Nephron progenitor cell (in vitro differentiated cells): ENCODE results near the gene AK3.

ENCODE experiments used
- DNase-seq: peaks from one replicate; pipeline ENCODE4 v3.0.0; 2021
- H3K27ac Mint-ChIP-seq: 2 replicates; pipeline ENCODE4 v1.8.0; 2021; ENCODE audit warnings: mild to moderate bottlenecking, moderate library complexity, mixed read lengths
- H3K27me3 Mint-ChIP-seq: 2 replicates; pipeline ENCODE4 v1.8.0; 2021; ENCODE audit warnings: mild to moderate bottlenecking, low read depth, mixed read lengths; ENCODE audit not compliant: poor library complexity
- H3K36me3 Mint-ChIP-seq: 2 replicates; pipeline ENCODE4 v1.8.0; 2021; ENCODE audit warnings: low read depth, mixed read lengths
- H3K4me1 Mint-ChIP-seq: 2 replicates; pipeline ENCODE4 v1.8.0; 2021; ENCODE audit warnings: mixed read lengths
- H3K4me3 Mint-ChIP-seq: 2 replicates; pipeline ENCODE4 v1.8.0; 2021; ENCODE audit warnings: mild to moderate bottlenecking, moderate library complexity, mixed read lengths
- H3K9me3 Mint-ChIP-seq: 2 replicates; pipeline ENCODE4 v1.8.0; 2021; ENCODE audit warnings: mild to moderate bottlenecking, moderate library complexity, mixed read lengths
- TF ChIP-seq, protein P1 (sequence below): fragments of 200-600 bp; sonication (generic); IDR thresholded peaks from 2 replicates; pipeline ENCODE4 v1.5.0; 2021; ENCODE audit warnings: antibody characterized with exemption

Gene AK3

DNA sequence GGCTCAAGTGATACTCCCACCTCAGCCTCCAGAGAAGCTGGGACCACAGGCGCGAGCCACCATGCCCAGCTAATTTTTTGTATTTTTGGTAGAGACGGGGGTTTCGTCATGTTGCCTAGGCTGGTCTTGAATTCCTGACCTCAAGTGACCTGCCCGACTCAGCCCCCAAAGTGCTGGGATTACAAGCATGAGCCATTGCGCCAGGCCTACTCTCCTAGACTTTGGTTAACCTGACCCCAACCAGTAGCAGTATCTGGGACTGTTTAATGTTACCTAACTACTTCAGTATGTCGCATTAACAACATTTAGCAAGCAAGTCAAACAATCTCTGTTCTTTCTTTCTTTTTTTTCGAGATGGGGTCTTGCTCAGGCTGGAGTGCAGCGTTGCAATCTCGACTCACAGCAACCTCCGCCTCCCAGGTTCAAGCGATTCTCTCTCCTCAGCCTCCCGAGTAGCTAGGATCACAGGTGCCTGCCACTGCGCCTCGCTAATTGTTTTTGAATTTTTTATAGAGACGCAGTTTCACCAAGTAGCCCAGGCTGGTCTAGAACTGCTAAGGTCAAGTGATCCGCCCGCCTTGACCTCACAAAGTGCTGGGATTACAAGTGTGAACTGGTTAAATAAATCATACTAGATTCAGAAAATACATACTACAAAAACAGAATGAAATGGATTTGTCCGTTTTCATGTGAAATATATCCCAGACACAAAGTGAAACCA, 2.0 kb downstream of the AK3 start:
- Mint-ChIP-seq H3K4me3 (peak overlapping the region; percentile 93), H3K27me3 (peaks cover 2% of the 10 kb centered on the region), H3K27ac (no peak overlapping the region), H3K4me1 (peaks cover 31% of the 10 kb centered on the region), H3K36me3 (peaks cover 26% of the 10 kb centered on the region), H3K9me3 (no peaks in the 10 kb centered on the region)
- TF ChIP-seq, protein P1, sequence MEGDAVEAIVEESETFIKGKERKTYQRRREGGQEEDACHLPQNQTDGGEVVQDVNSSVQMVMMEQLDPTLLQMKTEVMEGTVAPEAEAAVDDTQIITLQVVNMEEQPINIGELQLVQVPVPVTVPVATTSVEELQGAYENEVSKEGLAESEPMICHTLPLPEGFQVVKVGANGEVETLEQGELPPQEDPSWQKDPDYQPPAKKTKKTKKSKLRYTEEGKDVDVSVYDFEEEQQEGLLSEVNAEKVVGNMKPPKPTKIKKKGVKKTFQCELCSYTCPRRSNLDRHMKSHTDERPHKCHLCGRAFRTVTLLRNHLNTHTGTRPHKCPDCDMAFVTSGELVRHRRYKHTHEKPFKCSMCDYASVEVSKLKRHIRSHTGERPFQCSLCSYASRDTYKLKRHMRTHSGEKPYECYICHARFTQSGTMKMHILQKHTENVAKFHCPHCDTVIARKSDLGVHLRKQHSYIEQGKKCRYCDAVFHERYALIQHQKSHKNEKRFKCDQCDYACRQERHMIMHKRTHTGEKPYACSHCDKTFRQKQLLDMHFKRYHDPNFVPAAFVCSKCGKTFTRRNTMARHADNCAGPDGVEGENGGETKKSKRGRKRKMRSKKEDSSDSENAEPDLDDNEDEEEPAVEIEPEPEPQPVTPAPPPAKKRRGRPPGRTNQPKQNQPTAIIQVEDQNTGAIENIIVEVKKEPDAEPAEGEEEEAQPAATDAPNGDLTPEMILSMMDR, result no peak
- no peak for DNase-seq

DNA sequence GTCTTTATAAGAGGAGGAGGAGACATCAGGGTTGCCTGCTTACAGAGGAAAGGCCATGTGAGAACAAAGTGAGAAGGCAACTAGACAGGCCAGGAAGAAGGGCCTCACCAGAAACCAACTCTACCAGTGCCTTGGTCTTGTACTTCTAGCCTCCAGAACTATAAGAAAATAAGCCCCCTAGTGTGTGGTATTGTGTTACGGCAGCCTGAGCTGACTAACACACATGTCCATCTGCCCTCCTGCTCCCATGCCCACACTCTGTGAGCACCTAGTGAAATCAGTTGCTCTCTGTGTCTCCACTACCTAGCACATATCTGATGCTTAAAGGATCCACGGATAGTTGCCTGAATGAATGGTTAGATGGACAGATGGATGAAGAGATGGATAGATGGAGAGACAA, 6.9 kb downstream of the AK3 start:
- Mint-ChIP-seq H3K27ac (peak overlapping the region; percentile 71), H3K27me3 (no peaks in the 10 kb centered on the region), H3K4me3 (no peak overlapping the region), H3K9me3 (no peaks in the 10 kb centered on the region), H3K36me3 (peaks cover 56% of the 10 kb centered on the region), H3K4me1 (peaks cover 23% of the 10 kb centered on the region)
- TF ChIP-seq, protein P1, result no peak
- no peak for DNase-seq

DNA sequence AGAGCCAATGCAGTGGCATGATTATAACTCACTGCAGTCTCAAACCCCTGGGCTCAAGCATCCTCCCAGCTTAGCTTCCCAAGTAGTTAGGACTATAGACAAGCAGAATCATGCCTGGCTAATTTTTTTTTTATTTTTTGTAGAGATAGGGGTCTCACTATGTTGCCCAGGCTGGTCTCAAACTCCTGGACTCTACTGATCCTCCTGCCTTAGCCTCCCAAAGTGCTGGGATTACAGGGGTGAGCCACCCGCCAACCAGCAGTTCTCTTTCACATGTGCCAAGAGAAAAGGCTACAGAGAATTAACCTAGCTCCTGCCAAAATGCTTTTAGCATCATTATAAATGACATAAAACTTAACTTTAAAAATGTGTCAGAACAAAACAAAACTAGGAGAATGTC, 8.1 kb downstream of the AK3 start:
- Mint-ChIP-seq H3K4me1 (peaks cover 19% of the 10 kb centered on the region), H3K9me3 (no peaks in the 10 kb centered on the region), H3K27me3 (no peaks in the 10 kb centered on the region), H3K36me3 (peaks cover 53% of the 10 kb centered on the region), H3K27ac (no peak overlapping the region), H3K4me3 (no peak overlapping the region)
- no peak for DNase-seq
- TF ChIP-seq, protein P1, result no peak

DNA sequence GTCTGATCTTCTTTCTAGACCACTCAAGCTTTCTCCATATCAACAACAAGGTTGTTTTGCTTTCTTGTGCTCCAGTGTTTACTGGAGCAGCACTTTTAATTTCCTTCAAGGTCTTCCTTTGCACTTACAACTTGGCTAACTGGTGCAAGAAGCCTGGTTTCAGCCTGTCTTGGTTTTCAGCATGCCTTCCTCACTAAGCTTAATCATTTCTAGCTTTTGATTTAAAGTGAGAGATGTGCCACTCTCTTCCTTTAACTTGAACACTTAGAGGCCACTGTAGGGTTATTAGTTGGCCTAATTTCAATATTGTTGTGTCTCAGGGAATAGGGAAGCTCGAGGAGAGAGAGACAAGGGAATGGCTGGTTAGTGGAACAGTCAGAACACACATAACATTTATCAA, 13.4 kb downstream of the AK3 start:
- Mint-ChIP-seq H3K9me3 (no peaks in the 10 kb centered on the region), H3K27ac (peak overlapping the region; percentile 22), H3K27me3 (no peaks in the 10 kb centered on the region), H3K4me3 (no peak overlapping the region), H3K36me3 (peaks cover 57% of the 10 kb centered on the region), H3K4me1 (peaks cover 15% of the 10 kb centered on the region)
- TF ChIP-seq, protein P1, result no peak
- DNase-seq, result no peak

DNA sequence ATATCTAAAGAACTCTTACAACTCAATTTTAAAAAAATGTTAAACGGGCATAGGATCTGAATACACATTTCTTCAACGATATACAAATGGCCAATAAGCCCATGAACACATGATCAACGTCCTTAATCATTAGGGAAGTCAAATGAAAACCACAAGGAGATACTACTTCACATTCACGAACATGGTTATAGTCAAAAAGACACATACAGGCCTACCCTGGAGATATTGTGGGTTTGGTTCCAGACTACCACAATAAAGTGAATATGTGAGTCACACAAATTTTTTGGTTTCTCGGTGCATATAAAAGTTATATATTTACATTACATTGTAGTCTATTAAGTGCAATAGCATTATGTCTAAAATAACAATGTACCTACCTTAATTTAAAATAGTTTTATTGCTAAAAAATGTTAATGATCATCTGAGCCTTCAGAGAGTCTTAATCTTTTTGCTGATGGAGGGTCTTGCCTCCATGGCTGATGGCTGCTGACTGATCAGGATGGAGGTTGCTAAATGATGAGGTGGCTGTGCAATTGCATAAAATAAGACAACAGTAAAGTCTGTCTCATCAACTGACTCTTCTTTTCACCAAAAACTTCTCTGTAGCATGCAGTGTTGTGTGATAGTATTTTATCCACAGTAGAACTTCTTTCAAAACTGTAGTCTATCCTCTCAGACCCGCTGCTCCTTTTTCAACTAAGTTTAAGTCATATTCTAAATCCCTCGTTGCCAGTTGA, 15.1 kb downstream of the AK3 start:
- Mint-ChIP-seq H3K9me3 (no peaks in the 10 kb centered on the region), H3K4me1 (peaks cover 10% of the 10 kb centered on the region), H3K27ac (no peak overlapping the region), H3K36me3 (peaks cover 64% of the 10 kb centered on the region), H3K27me3 (no peaks in the 10 kb centered on the region), H3K4me3 (no peak overlapping the region)
- DNase-seq, result no peak
- TF ChIP-seq, protein P1, result no peak

DNA sequence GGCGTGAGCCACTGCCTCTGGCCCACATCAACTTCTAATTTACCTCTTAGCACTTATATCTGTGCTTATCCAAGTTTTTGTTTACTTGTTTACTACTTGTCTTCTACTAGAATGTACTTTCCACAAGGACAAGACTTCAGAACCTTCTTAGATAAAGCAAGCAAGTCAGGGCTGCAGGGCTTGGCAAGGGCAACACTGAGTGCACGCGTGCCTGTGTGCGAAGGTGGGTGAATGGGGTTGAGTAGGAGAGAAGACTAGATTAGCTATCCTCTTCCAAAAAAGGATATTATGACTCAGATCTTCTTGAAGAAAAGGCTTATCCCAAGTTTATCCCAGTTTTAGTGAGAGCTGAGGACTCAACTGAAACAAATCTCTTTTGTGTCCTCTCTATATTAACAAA, 19.3 kb downstream of the AK3 start:
- Mint-ChIP-seq H3K4me3 (no peak overlapping the region), H3K27me3 (no peaks in the 10 kb centered on the region), H3K9me3 (no peaks in the 10 kb centered on the region), H3K4me1 (no peaks in the 10 kb centered on the region), H3K27ac (peak overlapping the region; percentile 45), H3K36me3 (peaks cover 79% of the 10 kb centered on the region)
- no peak for DNase-seq
- TF ChIP-seq, protein P1, result no peak
